Nucleus accumbens (tissue), 56 donors: ENCODE results near the gene ACKR4.
"Not testable (repeated sequence)": the region's sequence is repeated elsewhere in the genome, so short reads cannot be mapped to it uniquely, and the experiment has no call there.

ENCODE experiments used
- DNase-seq, 56 donors: peaks; one replicate each; lab custom pipeline; 2025; lab: John Stamatoyannopoulos, UW

ACKR4 gene

GRCh38 chr3:132638706-132639105 lies 41.6 kb downstream of the ACKR4 start:
- no peak for DNase-seq

- DNase-seq: not testable (repeated sequence)
Measured at GRCh38 chr3:132641427-132641826, 44.4 kb downstream of the ACKR4 start.

- no peak for DNase-seq
Measured at GRCh38 chr3:132641837-132642538, 44.9 kb downstream of the ACKR4 start.

GRCh38 chr3:132642539-132642847 lies 45.4 kb downstream of the ACKR4 start:
- no peak for DNase-seq

GRCh38 chr3:132643366-132643765 lies 46.3 kb downstream of the ACKR4 start:
- no peak for DNase-seq

- DNase-seq: no peak
Measured at GRCh38 chr3:132645058-132645457, 48.0 kb downstream of the ACKR4 start.

- no peak for DNase-seq
Measured at GRCh38 chr3:132650153-132650552, 53.1 kb downstream of the ACKR4 start.
